NCI-H2196 (cell line): ENCODE data around the gene ZC3H12D.
"Not testable (repeated sequence)": the region's sequence is repeated elsewhere in the genome, so short reads cannot be mapped to it uniquely, and the experiment has no call there.

Source experiments
- DNase-seq: peaks from one replicate; lab custom pipeline; 2025; ENCODE audit not compliant: unreplicated experiment; lab: John Stamatoyannopoulos, UW

Gene ZC3H12D

DNA sequence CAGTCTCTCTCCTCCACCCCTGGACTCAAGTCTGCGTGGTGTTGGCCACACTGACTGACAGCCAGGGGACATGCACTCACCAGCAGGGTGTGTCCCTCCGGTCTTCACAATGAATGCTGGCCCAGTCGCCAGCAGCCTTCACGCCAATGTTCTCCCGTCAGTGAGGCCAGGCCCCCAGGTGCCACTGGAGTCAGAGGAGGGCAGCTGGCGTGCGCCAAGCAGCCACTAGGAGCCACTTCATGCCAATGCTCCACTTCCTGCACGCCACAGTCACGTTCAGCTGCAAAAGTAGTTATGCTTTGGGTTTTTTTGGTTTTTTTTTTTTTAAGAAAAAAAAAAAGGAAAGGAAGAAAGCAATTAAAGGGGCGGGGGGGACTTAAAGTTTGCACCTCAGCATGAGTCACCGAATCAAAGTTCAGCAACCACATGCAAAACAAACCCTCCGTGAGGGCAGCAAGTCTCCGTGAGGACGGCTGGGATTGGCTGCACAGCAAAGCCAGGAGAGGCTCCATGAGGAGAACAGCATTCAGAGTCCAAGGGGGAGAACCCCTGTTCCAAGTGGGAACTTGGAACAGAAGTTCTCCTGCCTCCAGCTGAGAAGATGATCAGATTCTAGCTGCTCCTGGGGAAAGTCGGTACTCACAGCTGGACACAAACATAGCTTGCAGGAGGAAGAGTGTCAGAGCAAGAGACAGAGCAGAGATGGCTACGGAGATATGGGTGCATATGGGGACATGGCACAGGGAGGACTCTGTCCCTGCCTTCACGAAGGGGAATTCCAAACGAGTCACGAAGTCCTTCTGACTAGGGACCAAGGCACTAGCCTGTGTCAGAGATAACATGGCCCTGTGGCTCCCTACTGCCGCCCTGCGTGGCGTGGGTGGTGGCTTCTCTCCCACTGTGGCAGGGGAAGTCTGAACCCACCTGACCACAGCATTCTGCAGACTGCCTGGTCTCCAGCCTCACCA lies at the start of gene ZC3H12D:
Gene ZC3H12D (minus strand): TSS at position 282 of the 968 bp plus-strand sequence. CDS start 10,471 bp downstream, outside the sequence.
- DNase-seq = no peak

- DNase-seq = no peak
These were observed 44.8 kb upstream of the ZC3H12D start for GRCh38 chr6:149529650-149530049.

DNA sequence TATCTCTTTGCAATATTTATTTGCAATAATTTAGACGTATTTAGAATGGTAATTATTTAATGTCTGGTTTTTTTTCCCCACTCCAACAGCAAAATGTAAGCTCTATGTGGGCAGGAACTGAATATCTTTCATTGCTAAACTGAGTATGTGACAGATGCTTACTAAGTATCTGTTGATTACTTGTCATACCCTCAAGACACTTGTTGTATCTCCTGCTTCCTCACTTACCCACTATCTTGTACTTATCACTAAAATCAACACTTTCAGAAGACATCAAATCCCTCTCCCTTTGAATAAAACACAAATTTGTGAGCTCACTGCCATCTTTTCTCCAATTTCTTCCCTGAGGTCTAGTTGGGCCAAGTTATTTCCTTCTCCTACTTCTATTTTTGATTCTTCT lies 30.7 kb upstream of the ZC3H12D start:
- no peak for DNase-seq

- no peak for DNase-seq
These were observed 29.1 kb upstream of the ZC3H12D start for GRCh38 chr6:149513915-149514314.

DNA sequence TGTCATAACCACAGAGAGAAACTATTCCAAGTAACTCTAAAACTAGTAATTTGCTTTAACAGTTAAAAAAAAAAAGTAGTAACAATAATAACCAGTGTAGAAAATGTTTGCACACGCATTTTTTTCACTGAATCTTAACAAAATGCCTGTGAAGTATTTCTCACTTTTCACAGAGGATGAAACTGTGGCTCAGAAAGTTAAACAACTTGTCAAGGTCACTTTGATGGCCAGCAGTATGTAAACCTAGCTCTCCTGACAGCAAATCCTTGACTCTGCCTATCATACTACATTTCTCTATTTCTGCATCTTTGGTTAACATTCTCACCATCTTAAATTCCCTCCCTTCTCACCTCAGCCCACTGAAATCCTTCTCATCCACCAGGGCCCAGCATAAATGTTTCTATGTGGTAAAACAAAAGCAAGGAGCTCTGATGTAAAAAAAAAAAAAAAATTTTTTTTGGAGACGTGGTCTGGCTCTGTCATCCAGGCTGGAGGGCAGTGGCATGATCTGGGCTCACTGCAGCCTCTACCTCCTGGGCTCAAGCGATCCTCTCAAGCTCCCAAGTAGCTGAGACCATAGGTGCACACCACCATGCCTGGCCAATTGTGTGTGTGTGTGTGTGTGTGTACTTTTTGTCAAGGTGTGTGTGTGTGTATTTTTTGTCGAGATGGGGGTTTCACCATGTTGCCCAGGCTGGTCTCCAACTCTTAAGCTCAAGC lies 26.1 kb upstream of the ZC3H12D start:
- no peak for DNase-seq

DNA sequence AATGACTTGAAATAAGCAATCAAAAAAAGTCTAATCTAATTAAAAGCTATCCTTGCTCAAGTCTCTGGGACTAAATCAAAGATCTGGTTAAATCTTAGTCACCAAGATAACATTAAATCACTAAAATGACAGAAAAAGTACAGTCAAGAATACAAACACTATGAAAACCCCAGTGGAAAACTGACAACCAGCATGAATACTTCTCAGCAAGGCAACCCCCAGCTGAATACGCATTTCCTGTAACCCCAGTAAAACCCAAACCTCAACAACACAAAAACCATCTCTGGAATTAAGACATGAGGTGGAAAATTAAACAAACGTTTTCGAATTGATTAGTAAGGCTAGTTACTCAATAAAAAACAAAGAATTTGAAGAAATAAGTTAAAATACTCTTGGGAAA lies 23.7 kb upstream of the ZC3H12D start:
- no peak for DNase-seq

DNA sequence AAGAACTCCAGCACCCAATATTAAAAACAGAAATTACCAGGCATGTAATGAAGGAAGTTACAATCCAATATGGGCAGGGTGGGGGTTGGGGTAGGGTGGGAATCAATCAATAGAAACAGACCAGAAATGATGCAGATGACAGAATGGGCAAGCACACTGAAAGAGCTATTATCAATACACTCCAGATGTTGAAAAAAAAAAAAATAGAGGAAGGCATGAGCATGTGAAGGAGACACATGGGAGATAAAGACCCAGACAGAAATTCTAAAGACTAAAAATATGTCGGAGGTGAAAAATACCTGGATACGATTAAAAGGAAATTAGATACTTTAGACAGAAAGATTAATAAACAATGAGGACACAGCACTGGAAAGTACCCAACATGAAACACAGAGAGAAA lies 19.1 kb upstream of the ZC3H12D start:
- DNase-seq = no peak

DNA sequence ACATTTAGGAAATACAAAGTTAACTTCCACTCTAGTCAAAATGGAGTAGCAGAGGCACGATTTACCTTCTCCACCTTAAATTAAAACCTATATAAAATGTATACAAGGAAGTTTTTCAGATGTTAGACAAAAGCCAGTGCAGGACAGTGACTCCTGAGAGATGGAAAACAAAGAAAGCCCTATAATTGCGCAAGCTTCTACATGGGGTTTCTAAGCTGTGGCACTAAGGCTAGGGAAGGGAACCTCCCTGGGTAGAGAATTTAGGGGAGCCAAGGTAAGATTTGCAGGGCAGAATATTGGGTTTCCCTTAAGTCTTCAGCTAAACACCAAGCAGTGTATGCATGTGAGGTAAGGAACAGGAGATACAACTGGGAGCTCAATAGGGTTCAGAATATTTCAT lies 18.5 kb upstream of the ZC3H12D start:
- DNase-seq = no peak

DNA sequence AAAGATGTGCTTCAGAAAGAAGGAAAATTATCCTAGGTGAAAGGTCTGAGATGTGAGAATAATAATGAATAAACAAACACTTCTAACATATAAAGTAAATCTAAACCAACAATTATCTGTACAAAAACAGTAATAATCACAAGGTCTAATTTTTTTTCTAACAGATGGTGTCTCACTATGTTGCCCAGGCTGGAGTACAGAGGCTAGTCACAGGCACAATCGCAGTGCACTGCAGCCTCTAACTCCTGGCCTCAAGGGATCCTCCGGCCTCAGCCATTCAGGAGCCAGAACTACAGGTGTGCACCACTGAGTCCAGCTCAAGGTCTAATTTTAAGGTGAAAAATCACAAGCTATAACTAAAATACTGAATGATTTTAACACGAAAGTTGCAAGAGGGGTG lies 17.0 kb upstream of the ZC3H12D start:
- no peak for DNase-seq

GRCh38 chr6:149501201-149501600 lies 16.4 kb upstream of the ZC3H12D start:
- no peak for DNase-seq

DNA sequence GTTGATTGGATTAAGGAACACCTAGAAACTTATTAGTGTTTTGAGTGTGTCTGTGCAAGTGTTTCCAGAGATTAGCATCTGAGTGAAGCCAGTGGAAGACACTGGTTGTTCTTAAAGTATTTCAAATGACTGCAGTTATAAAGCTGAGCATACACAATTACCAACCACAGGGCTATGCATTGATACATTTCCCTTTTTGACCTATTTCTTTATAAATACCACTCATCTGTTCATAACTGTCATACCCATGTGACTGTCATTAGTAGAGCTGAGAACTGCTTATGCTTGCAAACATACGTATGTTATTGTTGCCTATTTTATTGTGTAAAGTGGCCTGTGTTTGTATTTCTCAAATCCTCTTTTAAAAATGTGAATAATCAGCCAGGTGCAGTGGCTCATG lies 15.3 kb upstream of the ZC3H12D start:
- no peak for DNase-seq

DNA sequence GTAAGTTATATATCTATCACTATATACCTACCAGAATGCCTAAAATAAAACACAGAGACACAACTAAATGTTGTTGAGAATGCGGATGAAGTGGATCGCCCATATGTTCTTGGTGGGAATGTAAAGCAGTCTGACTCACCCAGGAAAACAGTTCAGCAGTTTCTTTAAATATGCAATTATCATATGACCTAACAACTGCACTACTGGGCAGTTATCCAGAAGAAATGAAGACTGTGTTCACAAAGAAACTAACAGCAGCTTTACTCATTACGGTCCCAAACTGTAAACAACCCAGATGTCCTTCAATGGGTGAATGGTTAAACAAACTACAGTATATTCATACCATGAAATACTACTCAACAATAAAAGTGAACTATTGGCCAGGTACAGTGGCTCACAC lies 14.3 kb upstream of the ZC3H12D start:
- peak; percentile 30 for DNase-seq

DNA sequence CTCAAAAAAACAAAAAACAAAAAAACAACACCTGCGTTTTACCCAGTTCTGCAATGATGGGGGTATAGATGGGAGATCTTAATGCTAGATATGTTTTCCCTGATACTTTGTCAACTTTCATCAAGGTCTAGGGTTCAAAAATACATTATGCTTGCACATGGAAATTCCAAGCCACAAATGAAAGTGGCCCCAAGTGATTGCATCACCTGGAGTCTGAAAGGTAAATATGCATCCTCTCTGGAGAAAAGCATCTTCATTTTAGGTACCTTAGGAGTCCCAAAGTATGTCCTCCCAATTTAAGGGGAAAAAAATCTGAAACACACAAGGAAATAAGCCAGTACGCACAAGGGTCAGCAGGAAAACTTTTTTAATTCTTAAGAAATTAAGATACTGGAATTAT lies 12.6 kb upstream of the ZC3H12D start:
- DNase-seq = no peak

GRCh38 chr6:149496597-149496996 lies 11.8 kb upstream of the ZC3H12D start:
- DNase-seq = not testable (repeated sequence)

DNA sequence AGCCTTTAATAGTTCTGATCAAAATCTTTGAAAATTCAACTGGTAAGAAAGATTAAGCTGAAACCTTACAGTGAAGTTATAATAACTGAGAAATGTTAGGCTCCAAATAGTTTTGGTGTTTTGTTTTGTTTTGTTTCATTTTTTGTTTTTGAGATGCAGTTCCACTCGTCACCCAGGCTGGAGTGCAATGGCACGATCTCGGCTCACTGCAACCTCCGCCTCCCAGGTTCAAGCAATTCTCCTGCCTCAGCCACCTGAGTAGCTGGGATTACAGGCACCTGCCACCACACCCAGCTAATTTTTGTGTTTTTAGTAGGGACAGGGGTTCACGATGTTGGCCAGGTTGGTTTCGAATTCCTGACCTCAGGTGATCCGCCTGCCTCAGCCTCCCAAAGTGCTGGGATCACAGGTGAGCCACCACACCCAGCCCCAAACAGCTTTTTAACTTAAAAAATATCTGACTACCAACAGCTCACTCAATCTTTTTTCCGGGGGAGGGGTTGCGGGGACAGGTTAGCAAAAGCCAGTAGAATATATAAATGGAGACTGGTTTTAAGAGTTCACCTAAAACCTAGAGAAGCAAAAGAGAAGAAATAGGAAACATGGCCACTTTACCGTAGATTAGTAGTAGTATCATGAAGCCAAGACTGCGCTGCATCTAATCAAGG lies 10.7 kb upstream of the ZC3H12D start:
- DNase-seq = not testable (repeated sequence)

DNA sequence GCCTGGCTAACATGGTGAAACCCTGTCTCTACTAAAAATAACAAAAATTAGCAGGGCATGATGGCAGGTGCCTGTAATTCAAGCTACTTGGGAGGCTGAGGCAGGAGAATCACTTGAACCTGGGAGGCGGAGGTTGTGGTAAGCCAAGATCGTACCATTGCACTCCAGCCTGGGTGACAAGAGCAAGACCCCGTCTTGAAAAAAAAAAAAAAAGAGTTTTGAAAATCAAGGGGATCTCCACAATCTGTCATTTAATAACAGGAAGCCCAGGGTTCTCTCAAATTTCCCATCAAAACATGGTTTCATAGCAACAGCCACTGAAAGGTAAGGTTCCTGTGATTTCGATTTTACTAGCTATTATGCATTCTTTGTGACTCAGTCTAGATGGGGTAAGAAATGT lies 10.0 kb upstream of the ZC3H12D start:
- not testable (repeated sequence) for DNase-seq

GRCh38 chr6:149493761-149494320 lies 9.0 kb upstream of the ZC3H12D start:
- DNase-seq = peak; percentile 36

DNA sequence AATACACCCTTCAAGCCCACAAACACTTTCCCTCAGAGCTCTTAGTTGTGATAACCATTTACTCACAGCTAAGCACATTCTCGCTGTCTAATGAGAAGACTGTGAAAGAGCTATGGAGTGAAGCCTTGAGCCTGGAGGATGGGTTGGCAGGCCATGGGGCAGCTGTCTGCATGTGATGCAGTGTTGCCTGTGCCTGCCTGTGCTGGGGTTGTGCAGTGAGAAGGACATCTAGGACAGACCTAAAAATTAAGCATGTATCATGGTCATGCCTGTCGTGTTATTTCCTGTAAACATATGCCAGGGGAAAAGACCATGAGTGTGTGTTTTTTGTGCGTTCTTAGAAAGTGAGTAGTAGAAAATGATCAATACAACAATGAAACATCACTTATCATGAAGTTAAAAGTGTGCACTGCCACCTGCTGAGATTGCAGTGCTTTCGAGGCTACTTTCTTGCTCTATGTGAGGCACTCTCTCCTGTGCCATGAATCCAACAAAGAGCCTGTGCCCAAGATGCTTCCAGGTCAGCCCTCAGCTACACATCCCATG lies 8.1 kb upstream of the ZC3H12D start:
- DNase-seq = no peak

DNA sequence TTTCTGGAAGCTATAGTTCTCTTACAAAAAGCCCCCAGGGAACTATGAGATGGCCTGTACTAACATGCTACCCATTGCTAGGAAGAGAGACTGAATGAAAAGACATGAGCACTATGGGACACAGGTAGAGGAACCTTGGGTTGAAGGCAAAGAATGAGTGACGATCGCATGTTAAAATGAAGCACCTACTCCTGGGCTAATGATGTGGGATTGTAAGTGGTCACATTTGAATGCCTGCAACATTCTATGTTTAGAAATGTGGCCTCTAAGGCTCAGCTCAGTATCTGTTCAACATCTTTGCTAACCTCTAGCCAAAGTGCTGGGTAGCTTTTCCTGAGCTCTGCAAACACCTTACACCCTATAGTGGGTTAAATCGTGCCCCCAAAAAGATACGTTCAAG lies 5.2 kb upstream of the ZC3H12D start:
- no peak for DNase-seq

GRCh38 chr6:149488815-149489214 lies 4.0 kb upstream of the ZC3H12D start:
- DNase-seq = no peak

- no peak for DNase-seq
These were observed 2.5 kb upstream of the ZC3H12D start for GRCh38 chr6:149487316-149487715.
